HG03103 (cell line): ENCODE results near the gene NPY4R.
"Not testable (repeated sequence)": the region's sequence is repeated elsewhere in the genome, so short reads cannot be mapped to it uniquely, and the experiment has no call there.

ENCODE experiments used
- ATAC-seq: cut with Tn5 transposase; IDR thresholded peaks from one replicate; pipeline ENCODE4 v1.9.1; 2021; ENCODE audit warnings: low read depth; ENCODE audit not compliant: unreplicated experiment

NPY4R gene

DNA sequence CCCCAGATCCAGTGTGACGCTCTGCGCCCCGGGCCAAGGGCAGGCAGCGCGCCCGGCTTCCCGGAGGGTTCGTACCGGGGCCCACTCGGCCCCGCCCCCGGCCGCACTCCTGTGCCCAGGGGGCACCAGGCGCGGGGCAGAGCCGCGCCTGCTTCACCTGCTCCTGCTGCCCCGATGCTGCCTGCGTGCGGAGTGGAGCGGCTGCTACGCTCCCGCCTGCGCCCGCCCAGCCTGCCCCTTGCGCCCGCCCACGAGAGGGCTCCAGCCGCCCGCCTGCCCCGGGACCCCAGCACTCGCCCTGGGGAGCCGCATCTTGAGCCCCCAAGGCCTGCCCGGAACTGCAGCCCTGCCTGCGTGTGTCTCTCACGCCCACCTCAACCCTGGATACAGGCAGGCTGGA, at the start of gene NPY4R:
NPY4R (minus strand) TSS at position 194 of the 400 bp plus-strand sequence. CDS start 3,323 bp downstream, outside the sequence.
- not testable (repeated sequence) for ATAC-seq

DNA sequence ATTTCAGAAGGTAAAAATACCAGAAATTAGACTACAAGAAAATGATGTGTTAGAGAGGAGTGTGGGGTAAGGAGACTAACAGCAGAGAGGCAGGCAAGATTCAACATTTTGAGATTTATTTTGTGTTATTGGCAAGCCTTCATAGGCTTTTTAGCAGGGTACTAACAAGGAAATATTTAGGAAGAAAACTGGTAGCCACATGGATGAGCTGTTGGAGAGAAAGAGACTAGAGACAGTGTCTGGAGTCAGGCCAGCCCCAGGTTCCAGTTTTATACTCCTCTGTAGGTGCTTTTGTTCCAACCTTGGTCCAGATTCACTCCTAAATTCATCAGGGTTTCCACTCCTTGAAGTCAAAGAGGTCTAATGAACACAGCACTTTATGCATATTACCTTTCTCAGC, 49.6 kb upstream of the NPY4R start:
- no peak for ATAC-seq

DNA sequence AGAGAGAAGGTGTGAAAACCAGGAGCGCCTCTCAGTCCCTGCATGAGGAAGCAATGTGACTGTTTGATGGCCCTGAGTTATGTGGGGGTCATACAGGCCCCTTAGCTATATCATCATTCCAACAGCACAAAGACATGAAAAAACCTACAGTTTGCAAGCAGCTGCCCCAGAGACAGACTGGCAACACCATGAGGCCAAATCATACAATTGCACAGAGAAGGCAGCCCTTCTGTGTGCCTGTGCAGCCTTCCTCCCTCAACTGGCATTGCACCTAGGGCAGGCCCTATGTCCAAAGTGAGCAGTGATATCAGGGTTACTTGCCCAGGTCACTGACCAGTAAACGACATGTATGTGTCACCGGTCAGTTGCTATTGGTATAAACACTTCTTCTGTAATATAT, 49.1 kb upstream of the NPY4R start:
- ATAC-seq = no peak

GRCh38 chr10:46514431-46514861, 48.7 kb upstream of the NPY4R start:
- no peak for ATAC-seq

- ATAC-seq = not testable (repeated sequence)
These were observed 47.6 kb upstream of the NPY4R start for GRCh38 chr10:46513333-46513732.

- ATAC-seq = not testable (repeated sequence)
These were observed 47.0 kb upstream of the NPY4R start for GRCh38 chr10:46512725-46513124.

DNA sequence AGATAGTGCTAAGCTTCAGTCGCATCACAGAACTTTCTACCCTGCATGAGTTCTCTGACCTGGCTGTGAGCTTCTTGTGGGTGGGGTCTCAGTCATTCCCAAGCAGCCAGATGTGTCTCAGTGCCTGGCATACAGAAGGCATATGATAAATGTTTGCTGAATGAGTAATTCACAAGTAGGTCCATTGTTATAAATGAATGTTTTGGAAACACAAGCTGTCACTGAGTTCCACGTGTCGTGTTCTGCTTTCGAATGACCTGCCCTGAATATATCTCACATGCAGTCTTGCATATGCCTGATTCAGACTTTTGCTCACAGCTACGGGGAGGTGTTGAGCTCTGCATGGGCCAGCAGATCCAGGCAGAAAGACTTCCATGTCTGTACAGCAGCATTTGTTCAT, 46.2 kb upstream of the NPY4R start:
- ATAC-seq = not testable (repeated sequence)

- ATAC-seq = not testable (repeated sequence)
These were observed 34.2 kb upstream of the NPY4R start for GRCh38 chr10:46499990-46500389.

GRCh38 chr10:46498985-46499703, 33.4 kb upstream of the NPY4R start:
- ATAC-seq = not testable (repeated sequence)

GRCh38 chr10:46497878-46498277, 32.1 kb upstream of the NPY4R start:
- ATAC-seq = not testable (repeated sequence)

- ATAC-seq = not testable (repeated sequence)
These were observed 31.6 kb upstream of the NPY4R start for GRCh38 chr10:46497401-46497800.

- not testable (repeated sequence) for ATAC-seq
These were observed 25.8 kb upstream of the NPY4R start for GRCh38 chr10:46491364-46492114.

GRCh38 chr10:46490285-46490684, 24.5 kb upstream of the NPY4R start:
- not testable (repeated sequence) for ATAC-seq

DNA sequence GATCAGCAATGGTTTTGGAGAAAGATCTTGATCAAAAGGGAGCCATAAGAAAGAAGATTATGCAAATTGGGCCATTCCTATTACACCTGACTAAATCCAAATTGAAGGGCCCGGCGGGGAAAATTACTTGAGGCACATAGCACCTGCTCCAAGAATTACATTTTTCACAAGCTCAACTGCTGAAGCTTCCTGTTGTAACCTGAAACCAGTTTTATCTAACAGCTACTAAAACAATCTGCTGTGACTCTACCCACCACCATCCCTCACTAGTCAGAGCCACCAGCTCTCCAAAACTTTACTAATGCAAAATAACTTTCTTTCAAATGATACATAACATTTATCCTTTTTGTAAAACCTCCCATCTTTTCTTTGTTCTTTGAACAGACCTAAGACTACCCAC, 20.7 kb upstream of the NPY4R start:
- not testable (repeated sequence) for ATAC-seq

DNA sequence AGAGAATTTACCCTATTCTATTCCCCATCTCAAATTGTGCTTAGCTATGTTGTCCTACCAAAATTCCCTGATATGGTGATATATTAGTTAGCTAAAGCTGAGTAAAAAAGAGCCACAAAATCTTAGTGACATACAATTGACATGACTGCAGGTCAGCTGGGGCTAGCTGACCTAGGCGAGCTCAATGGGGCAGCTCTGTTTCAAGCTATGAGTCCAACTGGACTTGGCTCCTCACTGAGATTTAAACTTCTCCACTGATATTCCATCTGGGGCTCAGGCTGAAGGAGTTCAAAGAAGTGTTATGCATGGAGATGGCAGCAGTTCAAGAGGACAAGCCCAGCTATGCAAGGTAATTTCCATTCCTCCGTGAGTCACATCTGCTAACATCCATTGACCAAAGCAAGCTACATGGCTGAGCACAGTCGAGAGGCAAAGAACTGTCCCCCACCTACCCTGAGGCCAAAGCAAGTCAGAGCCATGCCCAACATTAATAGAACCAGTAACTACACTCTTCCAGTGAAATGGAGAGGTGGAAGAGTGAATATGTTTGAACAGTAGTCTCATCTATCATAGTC, 9.1 kb upstream of the NPY4R start:
- not testable (repeated sequence) for ATAC-seq

DNA sequence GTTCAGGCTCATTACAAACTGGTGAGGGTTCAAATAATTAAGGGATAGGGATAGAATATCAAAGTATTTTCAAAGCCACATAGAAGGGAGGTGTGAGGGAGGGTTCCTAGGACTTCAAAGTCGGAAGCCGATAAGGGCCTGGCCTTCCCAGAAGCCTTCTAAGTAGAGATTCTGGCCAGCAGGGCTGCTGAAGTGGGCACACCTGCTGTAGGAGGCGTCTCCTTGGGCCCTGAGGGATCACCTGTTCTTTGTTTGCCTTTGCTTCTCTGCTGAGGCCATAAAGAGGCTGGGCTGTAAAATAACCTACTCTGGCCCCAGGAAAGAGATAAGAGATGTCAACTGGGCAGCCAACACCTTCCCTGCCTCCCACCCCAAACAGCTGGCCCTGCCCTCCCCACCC, 8.0 kb upstream of the NPY4R start:
- not testable (repeated sequence) for ATAC-seq

GRCh38 chr10:46470134-46470533, 4.4 kb upstream of the NPY4R start:
- ATAC-seq = not testable (repeated sequence)

DNA sequence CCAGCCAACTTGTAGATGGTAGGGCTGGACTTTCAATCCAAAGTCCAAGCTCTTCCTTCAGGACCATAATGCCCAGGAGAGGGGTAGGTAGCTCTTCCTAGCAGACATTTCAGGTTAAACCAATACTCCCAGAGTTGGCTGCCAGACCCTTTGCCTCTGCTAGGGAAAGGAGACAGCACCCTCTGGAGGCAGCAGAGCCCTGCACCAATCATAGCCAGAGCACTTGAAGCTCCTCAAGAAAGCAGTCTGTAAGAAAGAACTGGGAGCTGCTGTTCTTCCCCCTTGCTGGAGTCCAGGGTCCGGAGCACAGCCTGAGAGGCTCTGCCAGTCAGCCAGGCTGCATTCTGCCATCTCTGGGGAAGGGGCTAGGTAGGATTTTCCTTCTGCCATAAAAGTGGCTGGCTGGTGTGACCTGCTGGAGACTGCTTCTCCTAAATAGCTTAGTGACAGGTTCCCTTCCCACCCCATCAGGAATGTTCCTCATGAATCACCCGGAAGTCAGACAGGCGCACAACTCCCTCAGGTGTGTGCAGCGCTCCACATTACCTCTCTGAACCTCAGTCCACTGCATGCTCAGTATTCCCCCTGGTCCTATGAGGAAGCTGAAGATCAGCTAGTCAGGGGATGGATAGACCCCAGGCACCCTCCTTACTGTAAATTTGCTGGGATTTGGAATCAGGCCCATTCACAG, 2.5 kb upstream of the NPY4R start:
- not testable (repeated sequence) for ATAC-seq

DNA sequence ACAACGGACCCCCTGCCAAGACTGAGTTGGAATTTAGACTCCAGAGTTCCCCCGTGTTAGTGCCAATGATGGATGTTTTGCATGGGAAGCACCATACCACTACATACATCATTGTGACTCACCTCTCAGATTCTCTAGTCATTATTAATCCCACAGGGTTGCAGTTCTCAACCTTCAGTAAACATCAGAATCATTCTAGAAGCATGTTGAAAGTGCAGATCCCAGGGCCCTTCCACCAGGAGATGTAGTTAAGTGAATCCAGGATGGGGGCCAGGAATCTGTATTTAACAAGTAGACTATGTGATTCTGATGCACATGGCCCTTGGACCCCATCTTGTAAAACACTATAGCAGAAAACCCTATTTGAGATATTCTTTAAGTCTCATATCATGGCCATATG, 2.1 kb downstream of the NPY4R start:
- ATAC-seq = not testable (repeated sequence)

DNA sequence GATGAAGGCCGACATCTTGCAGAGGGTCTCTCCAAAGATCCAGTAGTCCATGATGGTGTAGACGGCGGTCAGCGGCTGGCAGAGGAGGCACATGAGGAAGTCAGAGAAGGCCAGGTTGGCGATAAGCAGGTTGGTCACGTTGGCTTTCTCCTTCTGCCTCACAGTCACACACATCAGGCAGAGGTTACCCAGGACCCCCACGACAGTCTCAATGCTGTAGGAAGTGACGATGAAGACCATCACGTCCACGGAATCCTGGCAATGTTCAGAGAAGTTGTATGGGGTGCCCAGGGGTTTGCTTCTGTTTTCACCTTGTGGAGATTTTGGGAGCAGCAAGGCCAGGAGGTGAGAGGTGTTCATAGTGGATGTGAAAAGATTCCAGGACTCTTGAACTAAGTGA, 3.5 kb downstream of the NPY4R start:
- not testable (repeated sequence) for ATAC-seq

DNA sequence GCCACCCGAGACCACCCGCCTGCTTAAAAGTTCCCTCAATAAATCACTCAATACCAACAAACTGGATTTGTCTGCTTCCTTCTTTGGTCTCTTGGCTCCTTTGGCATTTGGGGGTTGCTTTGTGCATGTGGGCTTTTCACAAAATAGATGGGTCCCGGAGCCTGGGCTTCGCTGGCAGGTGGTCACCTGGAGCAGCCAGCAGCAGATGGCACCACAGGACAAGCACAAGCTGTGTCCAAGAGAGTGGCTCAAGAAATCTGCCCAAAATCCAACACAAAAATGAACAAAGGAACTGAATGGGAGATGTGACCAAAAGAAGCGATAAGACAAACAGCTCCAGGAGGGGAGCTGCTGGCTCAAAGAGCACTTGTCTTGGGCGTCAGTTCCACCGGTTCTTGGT, 6.2 kb downstream of the NPY4R start:
- ATAC-seq = not testable (repeated sequence)
